NCI-H187 treated with DMSO at 0.1 percent for 48 hours (cell line): ENCODE data around the gene MLF2.

Source experiments
- DNase-seq: peaks from one replicate; lab custom pipeline; 2025; lab: John Stamatoyannopoulos, UW

The MLF2 gene

GRCh38 chr12:6778217-6778573 is 25.3 kb upstream of the MLF2 start:
- DNase-seq: no peak

GRCh38 chr12:6777386-6777785 is 24.4 kb upstream of the MLF2 start:
- no peak for DNase-seq

- DNase-seq: no peak
These were observed 22.5 kb upstream of the MLF2 start for GRCh38 chr12:6775185-6776174.

- no peak for DNase-seq
These were observed 21.6 kb upstream of the MLF2 start for GRCh38 chr12:6774499-6775062.

- DNase-seq: no peak
These were observed 20.8 kb upstream of the MLF2 start for GRCh38 chr12:6773590-6774351.

- no peak for DNase-seq
These were observed 20.0 kb upstream of the MLF2 start for GRCh38 chr12:6772726-6773589.

- DNase-seq: no peak
These were observed 19.4 kb upstream of the MLF2 start, which contains the start of gene LAG3 for GRCh38 chr12:6772331-6772695. LAG3 (plus strand) TSS chr12:6772520; CDS start chr12:6772853, 333 bp downstream.

- no peak for DNase-seq
These were observed 18.8 kb upstream of the MLF2 start for GRCh38 chr12:6771509-6772330.

GRCh38 chr12:6771091-6771495 is 18.2 kb upstream of the MLF2 start:
- no peak for DNase-seq

GRCh38 chr12:6770600-6770999 is 17.7 kb upstream of the MLF2 start:
- no peak for DNase-seq

GRCh38 chr12:6770094-6770493 is 17.2 kb upstream of the MLF2 start:
- no peak for DNase-seq

- DNase-seq: no peak
These were observed 16.7 kb upstream of the MLF2 start for GRCh38 chr12:6769666-6770065.

GRCh38 chr12:6768990-6769389 is 16.0 kb upstream of the MLF2 start:
- DNase-seq: no peak

- no peak for DNase-seq
These were observed 15.5 kb upstream of the MLF2 start for GRCh38 chr12:6768437-6768914.

GRCh38 chr12:6767353-6768319 is 14.7 kb upstream of the MLF2 start:
- DNase-seq: no peak

- DNase-seq: no peak
These were observed 13.9 kb upstream of the MLF2 start for GRCh38 chr12:6766651-6767349.

- peak; percentile 88 for DNase-seq
These were observed 13.0 kb upstream of the MLF2 start, which contains the start of gene PTMS for GRCh38 chr12:6765634-6766581. PTMS (plus strand) TSS chr12:6766363; CDS start chr12:6766706, 343 bp downstream.
